ENCODE measurements around the gene AP2A2. TPM values are rescaled to one million over a fixed set of nuclear protein-coding genes. Genes with fewer than 3 reads are reported as not detected.

The AP2A2 gene
- total RNA-seq, 1 experiment from 2014 or later = 39.4 TPM

DNA sequence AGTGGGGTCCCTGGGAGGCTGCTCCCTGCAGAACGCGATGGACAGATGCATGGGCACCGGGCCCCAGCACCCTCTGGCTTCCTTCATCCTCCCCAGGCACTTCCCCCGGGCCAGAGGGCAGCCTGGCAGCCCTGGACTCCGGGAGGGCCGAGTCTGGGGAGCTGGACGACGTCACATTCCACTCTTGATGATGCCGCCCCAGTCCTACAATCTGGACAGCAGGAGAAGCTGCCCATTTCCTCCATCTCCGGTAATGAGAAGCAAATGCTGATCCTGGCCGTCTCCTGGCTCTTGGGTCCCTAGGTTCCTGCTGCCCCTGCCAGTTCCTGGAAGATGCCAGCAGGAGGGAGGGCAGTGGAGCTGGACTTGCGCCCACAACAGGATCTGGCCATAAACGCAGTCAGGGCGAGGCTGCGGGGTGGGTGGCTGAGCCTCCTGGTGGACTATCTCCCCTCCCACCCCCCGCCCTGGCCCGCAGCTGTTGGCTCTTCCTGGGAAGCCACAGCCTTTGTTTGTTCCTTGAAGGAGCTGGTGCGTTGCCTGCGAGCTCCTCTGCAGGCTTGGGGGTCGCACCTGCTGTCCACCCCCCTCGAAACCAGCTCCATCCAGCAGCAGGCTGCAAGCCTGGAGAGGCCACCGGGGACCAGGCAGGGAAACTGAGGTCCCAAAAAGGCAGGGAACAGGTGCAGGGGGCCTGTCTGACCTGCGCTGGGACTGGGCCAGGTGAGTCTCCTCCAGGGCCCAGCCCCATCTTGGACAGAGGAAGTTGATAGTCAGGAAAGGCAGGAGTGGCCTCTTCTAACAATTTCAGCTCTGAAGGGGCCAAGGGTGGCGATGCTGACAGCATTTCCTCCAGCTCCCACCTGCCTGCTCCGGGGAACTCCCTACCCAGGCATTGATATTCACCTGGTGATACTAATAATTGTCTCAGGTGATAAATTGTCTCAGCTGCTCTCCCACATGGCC is 128.8 kb downstream of the AP2A2 start:
- TF ChIP-seq, protein P1, sequence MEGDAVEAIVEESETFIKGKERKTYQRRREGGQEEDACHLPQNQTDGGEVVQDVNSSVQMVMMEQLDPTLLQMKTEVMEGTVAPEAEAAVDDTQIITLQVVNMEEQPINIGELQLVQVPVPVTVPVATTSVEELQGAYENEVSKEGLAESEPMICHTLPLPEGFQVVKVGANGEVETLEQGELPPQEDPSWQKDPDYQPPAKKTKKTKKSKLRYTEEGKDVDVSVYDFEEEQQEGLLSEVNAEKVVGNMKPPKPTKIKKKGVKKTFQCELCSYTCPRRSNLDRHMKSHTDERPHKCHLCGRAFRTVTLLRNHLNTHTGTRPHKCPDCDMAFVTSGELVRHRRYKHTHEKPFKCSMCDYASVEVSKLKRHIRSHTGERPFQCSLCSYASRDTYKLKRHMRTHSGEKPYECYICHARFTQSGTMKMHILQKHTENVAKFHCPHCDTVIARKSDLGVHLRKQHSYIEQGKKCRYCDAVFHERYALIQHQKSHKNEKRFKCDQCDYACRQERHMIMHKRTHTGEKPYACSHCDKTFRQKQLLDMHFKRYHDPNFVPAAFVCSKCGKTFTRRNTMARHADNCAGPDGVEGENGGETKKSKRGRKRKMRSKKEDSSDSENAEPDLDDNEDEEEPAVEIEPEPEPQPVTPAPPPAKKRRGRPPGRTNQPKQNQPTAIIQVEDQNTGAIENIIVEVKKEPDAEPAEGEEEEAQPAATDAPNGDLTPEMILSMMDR (conservative IDR thresholded peaks at IDR 0.05) = no peak
- no peak for TF ChIP-seq EZH2 (IDR thresholded peaks at IDR 0.05; ENCODE audit: low read depth)
- no peak overlapping the region for H3K4me2 ChIP-seq
- peak in 1 of 2 experiments; percentile 30 for DNase-seq
- POLR2A ChIA-PET (ENCODE audit: unreplicated experiment) = no interaction called here
- no peak overlapping the region for H3K27ac ChIP-seq
- CTCF ChIA-PET = interaction anchor here (0.6 kb wide), 1 partner anchor 133 kb away, joined by 3 read pairs; no protein-coding TSS in a partner anchor
- H4K20me1 ChIP-seq (ENCODE audit: insufficient read depth) = no peaks in the 10 kb centered on the region
- H3F3A ChIP-seq (ENCODE audit: insufficient read depth, low read depth) = no peaks in the 10 kb centered on the region
- no TSS peak for BruUV-seq (replicated peaks)
- H3K36me3 ChIP-seq (ENCODE audit: low read depth) = no peaks in the 10 kb centered on the region
- no peaks in the 10 kb centered on the region for H3K9me3 ChIP-seq (ENCODE audit: insufficient read depth, low read depth)
- no peak overlapping the region for H3K4me3 ChIP-seq
- H3K4me1 ChIP-seq (replicated peaks; ENCODE audit: insufficient read depth) = no peaks in the 10 kb centered on the region
- H3K27me3 ChIP-seq (ENCODE audit: insufficient read depth, low read depth) = no peaks in the 10 kb centered on the region
- intact Hi-C loops (cut with micrococcal nuclease; ENCODE audit: unreplicated experiment) = loop anchor here (5.0 to 10.0 kb wide), 2 partner anchors 60 to 127 kb away; partner anchors contain the start of gene AP2A2
- H3K9me2 ChIP-seq (ENCODE audit: insufficient read depth) = no peaks in the 10 kb centered on the region
- no peaks in the 10 kb centered on the region for H3K79me2 ChIP-seq (ENCODE audit: low read depth)
- H2AFZ ChIP-seq = no peak overlapping the region

GRCh38 chr11:1055109-1055703 is 129.5 kb downstream of the AP2A2 start:
- TF ChIP-seq, protein P1 (conservative IDR thresholded peaks at IDR 0.05) = no peak
- TF ChIP-seq EZH2 (IDR thresholded peaks at IDR 0.05; ENCODE audit: low read depth) = no peak
- Histone ChIP-seq H3K27ac (no peak overlapping the region), H3F3A (ENCODE audit: insufficient read depth, low read depth) (no peaks in the 10 kb centered on the region), H3K4me3 (no peak overlapping the region), H3K9me3 (ENCODE audit: insufficient read depth, low read depth) (no peaks in the 10 kb centered on the region), H4K20me1 (ENCODE audit: insufficient read depth) (no peaks in the 10 kb centered on the region), H2AFZ (no peak overlapping the region), H3K9me2 (ENCODE audit: insufficient read depth) (no peaks in the 10 kb centered on the region), H3K27me3 (ENCODE audit: insufficient read depth, low read depth) (no peaks in the 10 kb centered on the region), H3K79me2 (ENCODE audit: low read depth) (no peaks in the 10 kb centered on the region), H3K4me2 (no peak overlapping the region), H3K4me1 (replicated peaks; ENCODE audit: insufficient read depth) (peaks cover under 1% of the 10 kb centered on the region; the same call in 1 of the 2 replicates), H3K36me3 (ENCODE audit: low read depth) (no peaks in the 10 kb centered on the region)
- ChIA-PET CTCF (no interaction called here), POLR2A (ENCODE audit: unreplicated experiment) (no interaction called here)
- no TSS peak for BruUV-seq (replicated peaks)
- intact Hi-C loops (cut with micrococcal nuclease; ENCODE audit: unreplicated experiment) = loop anchor here (10.0 kb wide), 1 partner anchor 60 kb away; no protein-coding TSS in a partner anchor
- no peak for DNase-seq

DNA sequence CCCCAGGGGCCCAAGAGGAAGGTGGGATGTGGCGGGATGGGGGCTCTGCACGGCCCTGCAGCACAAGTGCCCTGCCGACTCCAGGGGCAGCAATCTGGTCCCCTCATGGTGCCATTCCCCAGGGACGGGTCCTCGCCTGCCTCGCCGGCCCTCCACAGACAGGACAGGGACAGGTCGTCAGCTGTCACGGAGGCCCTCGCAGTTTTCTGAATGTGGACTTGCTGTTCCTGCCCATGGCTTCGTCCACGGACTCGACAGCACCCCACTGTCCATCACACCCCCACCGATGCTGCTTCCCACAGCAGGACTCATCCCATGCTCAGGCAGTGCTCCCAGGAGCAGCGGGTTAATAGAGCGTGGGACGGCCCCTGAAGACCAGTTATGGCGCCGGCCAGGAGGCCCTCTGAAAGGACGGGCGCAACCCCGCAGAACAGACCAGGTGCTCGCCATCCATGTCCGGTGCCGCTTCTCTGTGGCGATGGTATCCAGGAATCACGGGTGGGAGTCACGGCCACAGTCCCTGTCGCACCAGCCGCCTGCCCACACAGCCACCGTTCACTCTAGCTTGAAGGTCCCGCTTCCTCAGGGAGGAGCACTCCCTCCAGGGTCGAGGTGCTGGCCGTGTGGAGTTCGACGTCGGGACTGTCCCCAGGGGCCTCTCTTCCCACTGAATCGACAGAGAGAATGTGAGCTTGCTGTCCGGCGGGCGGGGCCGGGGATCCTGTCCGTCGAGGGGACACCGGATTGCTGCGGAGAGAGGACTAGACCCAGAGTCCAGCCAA is 130.5 kb downstream of the AP2A2 start:
- Histone ChIP-seq H4K20me1 (ENCODE audit: insufficient read depth) (no peaks in the 10 kb centered on the region), H3K9me2 (ENCODE audit: insufficient read depth) (no peaks in the 10 kb centered on the region), H3F3A (ENCODE audit: insufficient read depth, low read depth) (peaks cover 3% of the 10 kb centered on the region; the same call in 1 of the 2 replicates), H3K4me3 (no peak overlapping the region), H3K27me3 (ENCODE audit: insufficient read depth, low read depth) (no peaks in the 10 kb centered on the region), H3K79me2 (ENCODE audit: low read depth) (no peaks in the 10 kb centered on the region), H3K36me3 (ENCODE audit: low read depth) (no peaks in the 10 kb centered on the region), H3K9me3 (ENCODE audit: insufficient read depth, low read depth) (no peaks in the 10 kb centered on the region), H3K4me2 (no peak overlapping the region), H3K4me1 (replicated peaks; ENCODE audit: insufficient read depth) (peaks cover 9% of the 10 kb centered on the region), H3K27ac (no peak overlapping the region), H2AFZ (no peak overlapping the region)
- intact Hi-C loops (cut with micrococcal nuclease; ENCODE audit: unreplicated experiment) = loop anchor here (10.0 kb wide), 1 partner anchor 59 kb away; no protein-coding TSS in a partner anchor
- no TSS peak for BruUV-seq (replicated peaks)
- no peak for TF ChIP-seq EZH2 (IDR thresholded peaks at IDR 0.05; ENCODE audit: low read depth)
- TF ChIP-seq, protein P1 (conservative IDR thresholded peaks at IDR 0.05) = no peak
- no peak for DNase-seq
- POLR2A ChIA-PET (ENCODE audit: unreplicated experiment) = no interaction called here
- CTCF ChIA-PET = no interaction called here

All from PC-9 (cell line).